Activated gamma-delta T cell (primary cell): ENCODE data around the gene TACR3.
"Not testable (repeated sequence)": the region's sequence is repeated elsewhere in the genome, so short reads cannot be mapped to it uniquely, and the experiment has no call there.

Source experiments
- DNase-seq: peaks from one replicate; lab custom pipeline; 2025; lab: John Stamatoyannopoulos, UW
- total RNA-seq, 2 donors: gene quantifications; one replicate each; lab custom pipeline; 2026; lab: John Stamatoyannopoulos, UW

Gene TACR3, protein sequence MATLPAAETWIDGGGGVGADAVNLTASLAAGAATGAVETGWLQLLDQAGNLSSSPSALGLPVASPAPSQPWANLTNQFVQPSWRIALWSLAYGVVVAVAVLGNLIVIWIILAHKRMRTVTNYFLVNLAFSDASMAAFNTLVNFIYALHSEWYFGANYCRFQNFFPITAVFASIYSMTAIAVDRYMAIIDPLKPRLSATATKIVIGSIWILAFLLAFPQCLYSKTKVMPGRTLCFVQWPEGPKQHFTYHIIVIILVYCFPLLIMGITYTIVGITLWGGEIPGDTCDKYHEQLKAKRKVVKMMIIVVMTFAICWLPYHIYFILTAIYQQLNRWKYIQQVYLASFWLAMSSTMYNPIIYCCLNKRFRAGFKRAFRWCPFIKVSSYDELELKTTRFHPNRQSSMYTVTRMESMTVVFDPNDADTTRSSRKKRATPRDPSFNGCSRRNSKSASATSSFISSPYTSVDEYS
- 0 reads per million in 2 donors for total RNA-seq

DNA sequence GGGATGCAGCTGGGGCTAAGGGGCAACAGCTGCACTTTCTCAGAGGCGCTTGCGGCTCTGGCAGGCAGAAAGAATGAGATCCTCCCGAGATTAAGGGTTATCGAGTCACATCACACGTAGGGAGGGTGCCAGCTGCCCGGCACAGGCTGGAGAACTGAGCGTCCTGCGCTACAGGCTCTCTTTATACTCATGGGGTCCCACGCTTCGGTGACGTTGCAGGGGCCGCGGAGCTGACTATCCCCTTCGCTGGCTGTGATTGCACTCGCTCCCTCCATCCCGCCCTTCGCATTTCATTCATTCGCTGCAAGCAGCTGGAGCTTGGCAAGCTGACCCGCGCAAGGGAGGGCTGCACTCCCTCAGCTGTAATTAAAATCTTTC is at the start of gene TACR3:
Gene TACR3 (minus strand): TSS at position 156 of the 378 bp plus-strand sequence. CDS start 310 bp downstream, outside the sequence.
- DNase-seq: no peak

GRCh38 chr4:103757631-103758030 is 37.8 kb upstream of the TACR3 start:
- no peak for DNase-seq

GRCh38 chr4:103756741-103757140 is 37.0 kb upstream of the TACR3 start:
- no peak for DNase-seq

- no peak for DNase-seq
Measured at GRCh38 chr4:103754844-103755243, 35.1 kb upstream of the TACR3 start.

GRCh38 chr4:103753868-103754653 is 34.3 kb upstream of the TACR3 start:
- DNase-seq: no peak

DNA sequence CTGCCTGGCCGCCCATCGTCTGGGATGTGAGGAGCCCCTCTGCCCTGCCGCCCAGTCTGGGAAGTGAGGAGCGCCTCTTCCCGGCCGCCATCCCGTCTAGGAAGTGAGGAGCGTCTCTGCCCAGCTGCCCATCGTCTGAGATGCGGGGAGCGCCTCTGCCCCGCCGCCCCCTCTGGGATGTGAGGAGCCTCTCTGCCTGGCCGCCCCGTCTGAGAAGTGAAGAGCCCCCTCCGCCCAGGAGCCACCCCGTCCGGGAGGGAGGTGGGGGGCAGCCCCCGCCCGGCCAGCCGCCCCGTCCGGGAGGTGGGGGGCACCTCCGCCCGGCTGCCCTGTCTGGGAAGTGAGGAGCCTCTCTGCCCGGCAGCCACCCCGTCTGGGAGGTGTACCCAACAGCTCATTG is 3.4 kb upstream of the TACR3 start:
- not testable (repeated sequence) for DNase-seq

DNA sequence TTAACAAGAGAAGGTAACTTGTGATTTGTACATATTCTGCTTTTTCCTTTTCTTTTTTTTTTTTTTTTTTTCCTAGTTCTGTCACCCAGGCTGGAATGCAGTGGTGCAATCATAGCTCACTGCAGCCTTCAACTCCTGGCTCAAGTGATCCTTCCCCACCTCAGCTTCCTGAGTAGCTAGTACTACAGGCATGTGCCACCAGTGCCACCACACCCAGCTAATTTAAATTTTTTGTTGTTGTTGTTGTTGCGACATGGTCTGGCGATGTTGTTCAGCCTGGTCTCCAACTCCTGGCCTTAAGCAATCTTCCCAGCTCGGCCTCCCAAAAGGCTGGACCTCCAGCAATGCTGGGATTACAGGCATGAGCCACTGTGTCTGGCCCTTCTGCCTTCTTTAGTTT is 1.5 kb upstream of the TACR3 start:
- no peak for DNase-seq

DNA sequence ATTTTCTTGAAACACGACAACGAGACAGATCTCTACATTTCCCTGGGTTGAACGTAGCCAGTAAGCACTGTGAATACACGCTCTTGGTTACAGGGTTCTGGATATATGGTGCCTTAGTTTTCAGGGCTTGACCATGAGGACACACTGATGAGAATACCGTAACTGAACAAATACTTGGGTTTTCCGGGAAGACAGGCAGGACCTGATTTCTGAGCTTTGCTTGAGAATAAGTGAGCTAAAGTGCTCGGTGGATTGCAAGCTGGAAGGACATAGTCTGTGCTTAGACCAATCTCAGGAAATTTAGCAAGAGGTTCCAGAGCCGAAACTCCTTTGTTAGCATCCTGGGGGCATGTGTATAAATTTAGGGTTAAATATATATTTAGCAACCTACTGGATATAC is 876 bp upstream of the TACR3 start:
- DNase-seq: no peak

DNA sequence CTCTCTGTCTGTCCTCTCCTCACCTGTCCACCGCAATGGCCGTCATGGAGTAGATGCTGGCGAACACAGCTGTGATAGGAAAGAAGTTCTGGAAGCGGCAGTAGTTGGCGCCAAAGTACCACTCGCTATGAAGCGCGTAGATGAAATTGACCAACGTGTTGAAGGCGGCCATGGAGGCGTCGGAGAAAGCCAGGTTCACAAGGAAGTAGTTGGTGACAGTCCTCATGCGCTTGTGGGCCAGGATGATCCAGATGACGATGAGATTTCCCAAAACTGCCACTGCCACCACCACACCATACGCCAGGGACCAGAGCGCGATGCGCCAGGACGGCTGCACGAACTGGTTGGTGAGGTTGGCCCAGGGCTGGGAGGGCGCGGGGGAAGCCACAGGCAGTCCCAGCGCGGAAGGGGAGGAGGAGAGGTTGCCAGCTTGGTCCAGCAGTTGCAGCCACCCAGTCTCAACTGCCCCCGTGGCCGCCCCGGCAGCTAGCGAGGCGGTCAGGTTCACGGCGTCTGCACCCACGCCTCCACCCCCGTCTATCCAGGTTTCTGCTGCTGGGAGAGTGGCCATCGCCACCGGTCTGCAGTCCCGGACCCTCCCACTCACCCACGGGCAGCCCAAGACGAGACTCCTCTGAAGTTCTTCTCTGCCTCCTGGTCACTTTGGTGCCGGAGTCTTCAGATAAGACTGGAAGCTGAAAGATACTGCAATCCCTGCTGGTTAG is 518 bp downstream of the TACR3 start:
- no peak for DNase-seq

DNA sequence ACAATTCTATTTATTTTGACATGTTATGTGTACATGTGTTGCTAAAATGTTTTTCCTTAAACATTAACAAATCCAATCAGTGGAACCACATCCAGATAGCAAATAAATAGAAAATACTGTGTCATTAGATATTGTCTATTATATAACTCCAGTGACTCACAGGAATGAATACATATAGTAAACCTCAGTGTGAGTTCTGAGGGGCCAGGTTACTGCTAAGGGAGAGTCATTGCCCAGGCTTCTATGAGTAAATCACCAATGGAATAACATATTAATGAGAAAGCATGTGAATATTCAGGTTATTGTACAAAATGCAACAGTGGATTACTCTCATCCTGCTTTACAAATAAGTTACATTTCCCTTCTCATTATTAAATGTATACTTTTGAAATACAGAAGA is 27.2 kb downstream of the TACR3 start:
- no peak for DNase-seq

GRCh38 chr4:103673983-103674382 is 45.8 kb downstream of the TACR3 start:
- DNase-seq: no peak

DNA sequence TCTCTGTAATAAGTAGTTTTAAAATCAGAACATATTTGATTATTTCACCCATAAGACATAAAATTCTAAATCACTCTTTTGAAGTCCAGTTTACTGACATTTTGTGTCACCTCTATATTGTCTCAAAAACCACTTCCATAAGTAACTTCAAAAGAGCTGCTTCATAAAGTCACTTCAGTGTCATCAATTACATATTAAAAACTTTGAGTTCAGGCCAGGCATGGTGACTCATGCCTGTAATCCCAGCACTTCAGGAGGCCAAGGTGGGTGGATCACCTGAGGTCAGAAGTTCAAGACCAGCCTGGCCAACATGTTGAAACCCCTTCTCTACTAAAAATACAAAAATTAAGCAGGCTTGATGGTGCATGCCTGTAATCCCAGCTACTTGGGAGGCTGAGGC is 53.0 kb downstream of the TACR3 start:
- DNase-seq: not testable (repeated sequence)

- no peak for DNase-seq
Measured at GRCh38 chr4:103664436-103665075, 55.2 kb downstream of the TACR3 start.

GRCh38 chr4:103648541-103648940 is 71.2 kb downstream of the TACR3 start:
- no peak for DNase-seq

GRCh38 chr4:103645991-103646390 is 73.8 kb downstream of the TACR3 start:
- DNase-seq: no peak

DNA sequence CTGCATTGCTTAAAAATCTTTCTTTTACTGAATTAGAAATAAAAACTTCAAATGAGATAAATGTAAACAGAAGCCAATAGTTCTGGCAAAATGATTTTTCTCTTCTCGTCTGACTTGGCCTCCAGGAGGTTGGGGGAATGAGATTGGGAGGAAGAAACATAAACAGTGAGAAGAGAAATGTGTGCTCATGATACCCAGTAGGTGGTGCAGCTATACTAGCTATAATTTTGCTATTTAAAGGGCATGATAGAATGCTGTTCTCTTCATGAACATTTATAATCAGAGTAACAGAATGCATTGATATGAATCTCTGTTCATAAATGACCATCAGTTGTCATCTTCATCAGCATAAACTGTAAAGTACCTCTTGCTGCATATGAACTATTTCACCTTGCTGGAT is 85.5 kb downstream of the TACR3 start:
- DNase-seq: no peak

DNA sequence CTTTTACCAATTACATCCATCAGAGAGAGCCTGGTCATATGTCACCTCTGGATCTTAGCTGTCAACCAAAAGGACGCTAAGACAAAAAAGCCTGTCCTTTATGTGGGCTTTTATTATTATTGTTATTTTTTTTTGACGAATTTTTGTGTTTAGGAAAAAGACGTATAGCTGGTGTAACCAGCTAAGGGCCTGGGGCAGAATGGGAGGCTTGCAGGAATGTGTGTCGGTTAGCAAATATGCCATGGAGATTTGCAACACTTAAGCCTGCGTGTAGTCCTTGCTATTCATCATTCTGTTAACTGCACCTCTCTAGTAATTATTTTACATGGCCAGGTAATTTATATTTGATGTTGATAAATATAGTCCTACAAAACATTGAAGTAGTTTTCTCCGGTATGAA is 93.5 kb downstream of the TACR3 start:
- no peak for DNase-seq

GRCh38 chr4:103591841-103592240 is 127.9 kb downstream of the TACR3 start:
- DNase-seq: no peak

DNA sequence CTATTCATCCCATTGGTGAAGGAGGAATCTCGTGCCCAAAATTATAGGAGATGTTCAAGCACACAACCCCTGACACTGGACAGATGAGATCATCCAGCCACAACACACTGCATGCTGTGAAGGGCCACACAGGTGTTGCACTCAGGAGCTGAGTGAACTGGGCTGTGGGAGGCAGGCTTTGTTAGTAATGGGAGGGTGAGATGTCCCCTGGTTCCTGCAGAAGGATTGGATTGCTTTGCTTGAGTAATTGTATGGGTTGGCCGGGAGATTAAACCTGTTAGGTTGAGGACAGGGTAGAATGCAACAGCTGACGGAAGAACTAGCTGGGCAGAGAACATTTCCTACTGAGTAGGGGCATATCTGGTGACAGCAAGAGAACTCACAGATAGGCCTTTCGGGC is 152.2 kb downstream of the TACR3 start:
- DNase-seq: no peak

GRCh38 chr4:103559178-103559577 is 160.6 kb downstream of the TACR3 start:
- DNase-seq: not testable (repeated sequence)
